ENCODE results near the gene ACAT1.

DNA sequence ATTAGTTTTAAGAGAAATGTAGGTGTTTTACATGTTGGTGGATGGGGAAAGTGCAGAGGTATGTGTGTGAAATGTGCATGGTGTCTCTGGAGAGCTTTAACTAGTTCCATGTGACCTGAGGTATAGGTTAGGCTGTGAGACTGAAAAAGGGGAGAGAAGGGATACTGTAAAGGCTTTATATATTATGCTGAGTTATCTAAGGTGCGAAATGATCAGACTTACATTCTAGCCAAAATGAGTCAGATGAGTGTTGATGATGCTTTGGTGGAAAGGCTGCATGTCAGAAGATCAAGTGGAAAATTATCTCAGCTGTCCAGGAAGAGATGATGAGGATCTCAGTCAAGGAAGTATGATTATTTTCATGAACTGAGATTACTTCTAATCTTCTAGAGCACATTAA, 15.8 kb downstream of the ACAT1 start:
- TF ChIP-seq CTCF (conservative IDR thresholded peaks at IDR 0.05): no peak
- TF ChIP-seq EZH2 (IDR thresholded peaks at IDR 0.05; ENCODE audit: low read depth): no peak
